NCI-H2029 treated with DMSO at 0.1 percent for 48 hours (cell line): ENCODE measurements around the gene TMEM260.

Experiments
- DNase-seq: peaks from one replicate; lab custom pipeline; 2025; lab: John Stamatoyannopoulos, UW

The TMEM260 gene

GRCh38 chr14:56579345-56580220 is at the start of gene TMEM260:
Gene TMEM260, plus strand, starts transcription at chr14:56579798. Its CDS starts 117 bp downstream, at chr14:56579915.
- DNase-seq: peak; percentile 96

- no peak for DNase-seq
Measured at GRCh38 chr14:56532546-56532945, 47.1 kb upstream of the TMEM260 start.

DNA sequence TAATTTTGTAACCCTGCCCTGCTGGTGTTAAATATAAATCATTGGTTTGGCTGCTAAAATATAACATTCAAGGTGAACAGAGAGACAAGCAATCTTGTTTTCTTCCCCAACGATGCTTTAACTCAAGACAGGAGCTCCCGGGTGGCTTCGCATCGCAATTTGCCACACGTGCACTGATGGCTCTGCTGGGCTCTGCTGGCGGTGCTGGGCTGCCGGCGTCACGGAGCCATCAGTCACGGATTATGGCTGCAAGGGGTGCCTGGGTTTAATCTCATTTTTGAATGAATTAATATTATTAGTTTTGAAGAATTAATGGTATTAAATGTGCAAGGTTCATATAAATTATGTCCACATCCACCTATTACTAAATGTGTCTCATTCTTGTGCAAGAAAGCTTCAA is 44.9 kb upstream of the TMEM260 start:
- no peak for DNase-seq

GRCh38 chr14:56539862-56540261 is 39.7 kb upstream of the TMEM260 start:
- DNase-seq: no peak

DNA sequence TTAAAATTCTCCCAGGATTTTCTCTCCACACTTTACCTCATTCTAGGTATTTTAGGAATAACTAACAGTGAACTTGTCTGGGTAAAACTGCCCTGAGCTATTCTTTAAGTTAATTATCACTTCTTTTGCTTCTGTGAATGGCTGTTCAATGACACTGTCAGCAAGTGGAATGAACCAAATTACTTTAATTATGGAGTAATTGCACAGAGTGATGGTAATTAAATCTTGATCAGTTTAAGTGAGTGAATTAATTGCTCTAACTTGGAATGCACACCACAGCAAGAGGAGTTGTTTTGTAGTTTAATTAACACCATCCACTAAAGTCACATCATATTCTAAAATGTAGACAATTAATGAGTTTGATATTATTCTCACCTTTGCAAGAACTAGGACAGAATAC is 36.2 kb upstream of the TMEM260 start:
- DNase-seq: no peak

DNA sequence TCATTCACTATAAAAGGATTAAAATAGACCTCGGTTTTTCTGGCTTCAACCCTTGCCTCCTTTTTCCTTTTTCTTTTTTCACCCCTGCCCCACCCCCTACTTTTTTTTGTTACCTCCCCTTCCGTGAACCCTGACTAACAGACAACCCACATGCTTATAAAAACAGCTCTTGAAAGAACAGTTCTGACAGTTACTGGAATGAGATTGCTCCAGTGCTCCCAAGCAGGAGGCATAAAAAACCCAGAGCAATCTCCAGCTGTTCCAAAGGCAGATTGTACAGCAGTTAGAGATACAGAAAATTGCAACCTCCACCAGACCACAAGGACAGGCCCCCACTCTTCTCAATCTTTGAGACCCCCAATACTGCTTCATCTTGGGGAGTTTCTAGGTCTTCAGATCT is 29.9 kb upstream of the TMEM260 start:
- no peak for DNase-seq

DNA sequence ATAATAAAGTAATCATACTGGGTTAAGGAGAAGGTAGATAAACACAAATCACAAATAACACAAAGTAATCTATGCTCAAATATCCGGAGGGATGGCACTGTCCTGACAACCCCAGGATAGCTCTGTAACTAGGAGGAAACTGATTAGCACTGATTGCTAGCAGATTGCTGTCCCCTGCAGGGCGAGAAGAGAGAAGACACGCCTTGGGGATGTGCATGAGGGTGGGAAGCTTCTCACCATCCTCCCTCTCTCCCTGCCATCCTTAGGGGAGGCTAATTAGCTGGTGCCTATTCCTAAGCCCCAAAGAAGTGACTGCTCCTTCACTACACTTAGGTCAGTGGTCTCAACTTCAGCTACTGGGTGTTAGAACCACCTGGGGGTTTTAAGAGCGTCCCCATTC is 27.0 kb upstream of the TMEM260 start:
- DNase-seq: no peak

- DNase-seq: no peak
Measured at GRCh38 chr14:56554301-56554700, 25.3 kb upstream of the TMEM260 start.

GRCh38 chr14:56555921-56556570 is 23.6 kb upstream of the TMEM260 start:
- DNase-seq: peak; percentile 80

DNA sequence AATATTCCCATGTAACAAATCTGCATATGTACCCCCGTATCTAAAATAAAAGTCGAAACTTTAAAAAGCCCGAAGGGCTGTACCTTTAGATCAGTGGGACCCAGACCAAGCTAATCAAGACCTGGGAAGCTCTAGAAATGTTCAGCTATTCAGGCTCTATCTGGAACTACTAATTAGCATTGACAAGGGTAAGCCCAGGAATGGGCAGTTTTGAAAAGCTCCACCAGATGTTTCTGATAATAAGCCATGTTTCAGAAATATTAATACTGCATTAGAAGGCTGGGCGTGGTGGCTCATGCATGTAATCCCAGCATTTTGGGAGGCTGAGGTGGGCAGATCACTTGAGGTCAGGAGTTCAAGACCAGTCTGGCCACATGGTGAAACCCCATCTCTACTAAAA is 20.4 kb upstream of the TMEM260 start:
- DNase-seq: no peak

DNA sequence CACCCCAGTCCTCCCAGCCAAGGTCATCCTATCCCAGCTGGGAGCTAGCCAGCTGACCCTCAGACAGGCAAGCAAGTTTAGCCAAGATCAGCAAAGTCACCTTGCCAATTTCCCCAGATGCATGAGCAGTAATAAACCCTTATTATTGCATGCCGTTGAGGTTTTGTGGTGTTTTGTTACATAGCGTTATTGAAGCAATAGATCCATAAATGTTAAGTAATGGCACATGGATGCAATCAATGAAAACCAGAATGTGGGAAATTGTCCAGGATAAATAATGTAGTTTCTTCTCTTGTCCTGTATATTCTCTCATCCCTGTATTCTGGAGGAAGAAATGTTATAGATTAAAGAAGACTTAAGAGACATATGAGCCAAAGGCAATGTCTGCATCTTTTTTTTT is 18.0 kb upstream of the TMEM260 start:
- DNase-seq: no peak

DNA sequence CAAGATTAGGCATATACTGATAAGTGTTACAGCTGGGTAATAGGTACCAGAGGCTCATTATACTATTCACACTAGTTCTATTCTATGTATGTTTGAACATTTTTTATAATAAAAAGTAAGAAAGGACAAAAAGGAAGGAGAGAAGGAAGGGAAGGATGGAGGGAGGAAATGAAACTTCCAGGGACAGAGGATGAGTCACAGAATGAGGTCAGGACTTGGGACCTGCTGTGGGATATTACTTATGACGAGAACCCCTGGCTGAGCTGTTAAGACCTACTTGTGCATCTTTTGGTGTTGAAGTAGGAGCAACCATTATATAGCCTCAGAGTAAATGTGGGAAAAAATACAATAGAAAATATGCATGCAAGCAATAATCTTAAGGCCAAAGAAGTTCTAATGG is 16.7 kb upstream of the TMEM260 start:
- DNase-seq: no peak

DNA sequence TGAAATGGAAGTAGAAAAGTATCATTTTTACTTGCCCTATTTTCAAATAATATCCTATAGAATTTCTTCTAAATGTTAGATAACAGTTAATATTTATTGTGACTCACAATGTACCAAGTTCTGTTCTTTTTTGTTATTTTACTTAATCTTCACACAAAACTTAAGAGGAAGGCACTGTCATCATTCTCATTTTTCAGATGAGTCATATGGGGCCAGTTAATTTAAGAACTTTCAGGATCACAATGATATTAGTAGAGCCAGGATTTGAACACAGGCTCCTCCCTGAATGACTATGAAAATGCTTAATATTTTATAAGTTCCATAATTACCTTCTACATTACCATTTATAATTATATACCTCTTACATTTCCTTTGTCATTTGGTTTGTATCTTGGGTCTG is 10.4 kb upstream of the TMEM260 start:
- DNase-seq: no peak

DNA sequence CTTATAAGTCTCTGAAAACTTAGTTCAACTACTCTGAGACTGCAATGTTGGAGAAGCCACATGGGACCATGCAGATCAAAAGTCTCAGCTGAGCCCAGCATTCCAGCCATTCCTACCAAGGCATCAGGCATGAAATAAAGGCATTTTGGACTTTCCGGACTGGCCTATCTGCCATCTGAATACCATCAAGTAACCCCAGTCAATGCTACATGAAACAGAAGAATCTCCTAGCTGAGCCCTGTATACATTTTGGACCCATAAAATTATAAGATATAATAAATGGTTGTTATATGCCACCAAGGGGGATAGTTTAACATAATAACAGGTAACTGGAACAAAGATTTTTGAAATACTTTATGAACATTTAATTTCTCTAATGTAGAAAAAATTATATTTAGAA is 9.3 kb upstream of the TMEM260 start:
- DNase-seq: no peak

DNA sequence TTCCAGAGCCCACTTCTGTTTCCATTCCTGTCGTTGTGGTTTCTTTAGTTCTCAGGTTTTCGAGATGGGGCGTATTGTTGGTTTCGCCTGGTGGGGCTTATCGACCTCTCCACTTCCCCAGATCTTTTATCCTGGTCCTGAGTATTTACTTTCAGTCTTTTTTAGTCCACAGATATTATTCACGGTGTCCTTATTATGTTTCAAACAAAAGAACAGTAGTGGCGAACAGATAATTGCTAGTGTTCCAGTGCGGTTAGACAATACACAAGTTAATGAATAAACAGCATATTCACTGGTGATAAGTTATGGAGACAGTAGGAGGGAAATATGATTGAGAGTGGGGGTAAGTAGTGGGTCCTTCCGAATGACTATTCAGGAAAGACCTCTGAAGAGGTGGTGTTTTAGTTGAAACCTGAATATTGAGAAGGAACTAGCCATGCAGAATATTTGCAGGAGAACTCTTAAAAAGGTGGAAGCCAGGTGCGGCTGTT is 668 bp downstream of the TMEM260 start:
- peak; percentile 97 for DNase-seq

DNA sequence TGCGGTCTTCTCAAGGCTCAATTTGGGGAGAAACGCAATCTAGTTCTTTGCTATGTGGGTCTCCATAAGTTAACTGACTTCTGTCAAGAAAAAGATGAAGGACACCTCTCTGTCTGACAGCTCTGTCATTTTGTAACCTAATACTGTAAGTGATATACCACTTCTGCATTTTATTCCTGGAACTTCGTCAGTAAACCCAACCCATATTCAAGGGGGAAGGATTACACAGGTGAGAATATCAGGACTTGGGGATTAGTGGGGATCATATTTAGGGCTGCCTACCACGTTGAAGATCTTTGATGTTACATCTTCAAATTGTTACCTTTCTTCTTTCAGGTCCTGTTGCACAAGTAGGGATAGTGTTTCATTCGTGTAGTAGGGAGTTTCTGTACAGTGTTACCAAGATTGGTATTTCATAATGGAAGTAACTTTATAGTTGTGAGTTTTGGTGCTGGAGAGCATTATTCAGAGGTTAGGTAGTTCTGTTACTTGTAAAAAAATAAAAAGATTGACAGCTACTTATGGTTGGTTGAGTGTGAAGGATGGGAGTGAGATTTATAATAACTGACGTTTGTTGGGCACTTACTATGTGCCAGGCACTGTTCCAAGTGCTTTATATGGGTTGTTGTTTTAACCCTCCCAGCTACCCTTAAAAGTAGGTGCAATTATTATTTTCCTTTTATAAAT is 1.6 kb downstream of the TMEM260 start:
- DNase-seq: peak; percentile 65

DNA sequence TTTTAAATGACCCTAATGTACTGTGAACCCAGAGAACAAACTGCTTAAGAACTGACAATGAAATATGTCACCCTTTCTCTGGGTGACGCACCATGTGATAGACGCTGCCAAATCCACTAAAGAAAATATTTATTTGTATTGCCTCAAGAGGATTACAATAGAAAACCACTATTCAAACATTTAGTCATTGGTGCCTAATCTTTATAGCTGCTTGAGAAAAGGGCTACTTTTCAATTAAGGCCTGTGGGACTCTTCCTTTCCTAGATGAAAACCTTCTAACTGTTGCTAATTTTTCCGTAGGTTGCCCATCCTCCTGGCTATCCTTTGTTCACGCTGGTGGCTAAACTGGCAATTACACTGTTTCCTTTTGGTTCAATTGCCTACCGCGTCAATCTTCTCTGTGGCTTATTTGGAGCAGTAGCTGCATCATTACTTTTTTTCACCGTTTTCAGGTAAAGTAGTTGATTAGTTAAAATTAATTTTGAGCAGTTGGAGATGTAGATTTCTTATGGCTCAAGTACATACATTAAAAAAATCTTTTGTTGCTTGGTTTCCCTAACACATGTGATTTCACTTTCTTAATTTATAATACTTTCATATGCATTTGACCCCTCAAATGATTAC is 6.0 kb downstream of the TMEM260 start:
- DNase-seq: peak; percentile 94

DNA sequence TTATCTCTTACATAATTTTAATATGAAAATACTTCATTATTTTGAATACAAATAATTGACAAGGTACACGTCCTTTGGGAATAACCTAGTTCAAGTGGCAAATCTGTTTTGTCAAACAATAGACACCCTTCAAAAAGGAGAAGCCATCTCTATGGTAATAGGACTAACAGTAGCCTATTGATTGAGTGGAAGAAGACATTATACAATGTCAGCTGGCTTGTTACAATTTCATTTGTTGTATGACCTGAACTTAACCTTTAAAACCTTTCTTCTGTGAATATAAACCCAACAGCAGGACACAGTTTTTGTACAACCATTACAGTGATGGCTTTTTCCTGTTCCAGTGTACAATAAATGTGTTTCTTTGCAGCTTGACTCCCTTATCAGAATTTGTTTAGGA is 8.1 kb downstream of the TMEM260 start:
- peak; percentile 65 for DNase-seq

- DNase-seq: no peak
Measured at GRCh38 chr14:56590535-56590960, 10.9 kb downstream of the TMEM260 start.

- no peak for DNase-seq
Measured at GRCh38 chr14:56592746-56593544, 13.3 kb downstream of the TMEM260 start.

DNA sequence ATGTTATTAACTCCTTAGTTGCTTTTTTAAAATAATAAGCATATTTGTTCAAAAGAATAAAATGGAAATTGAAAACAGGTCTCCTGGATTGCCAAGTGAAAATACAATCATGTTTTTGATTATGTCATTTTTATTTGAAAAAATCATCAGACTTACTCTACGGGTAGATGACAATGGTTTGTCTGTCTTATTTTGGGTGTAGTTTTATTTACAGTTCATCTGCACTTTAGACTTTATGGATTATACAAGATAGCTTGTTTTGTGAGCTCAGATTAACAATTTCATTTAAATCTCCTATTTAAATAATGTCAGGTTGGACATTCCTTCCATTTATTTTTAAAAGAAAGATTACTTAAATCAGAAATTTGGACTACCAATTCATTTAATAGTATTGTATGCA is 14.8 kb downstream of the TMEM260 start:
- DNase-seq: no peak
